Panc1 (cell line): Measurements from ENCODE around the gene PTAR1. TPM values are rescaled to one million over a fixed set of nuclear protein-coding genes. Genes with fewer than 3 reads are reported as not detected.

Experiments
- ATAC-seq: fragments of 200-7000 bp; cut with Tn5 transposase; 2 replicates; pipeline ENCODE4 v1.9.1; 2020; ENCODE audit warnings: mild to moderate bottlenecking, moderate library complexity
- BruUV-seq: library from RNA; stranded (reverse); fragments of 400-500 nt; replicated peaks from 2 replicates; lab custom pipeline; 2021; lab: Mats Ljungman, UMichigan
- CTCF ChIA-PET: fragments of 300-600 bp; sonication (Branson Sonifier 250); formaldehyde crosslinking; loops from one replicate; lab custom pipeline; 2022; ENCODE audit warnings: antibody characterized with exemption; lab: Charles Lee
- POLR2A ChIA-PET: fragments of 300-600 bp; sonication (Branson Sonifier 250); formaldehyde crosslinking; loops from one replicate; lab custom pipeline; 2022; ENCODE audit warnings: antibody characterized with exemption; lab: Charles Lee
- DNase-seq: peaks from one replicate; pipeline ENCODE4 v3.0.0-alpha.2; 2010; ENCODE audit warnings: low read depth, low spot score
- H3K27ac ChIP-seq: 2 replicates; pipeline ENCODE4 v1.5.1; 2011; ENCODE audit warnings: mild to moderate bottlenecking, low read length, inconsistent platforms
- H3K27me3 ChIP-seq: fragments of 200-500 bp; sonication (Bioruptor generic); 2 replicates; pipeline ENCODE4 v1.6.0; 2014; ENCODE audit warnings: low read length, inconsistent platforms; ENCODE audit not compliant: control insufficient read depth, insufficient read depth
- H3K36me3 ChIP-seq: fragments of 200-500 bp; sonication (Bioruptor generic); 2 replicates; pipeline ENCODE4 v1.5.1; 2014; ENCODE audit warnings: inconsistent platforms, mild to moderate bottlenecking, low read length, moderate library complexity; ENCODE audit not compliant: control insufficient read depth, insufficient read depth
- H3K4me1 ChIP-seq: 2 replicates; pipeline ENCODE4 v1.5.1; 2011; ENCODE audit warnings: inconsistent platforms, mild to moderate bottlenecking, low read length, moderate library complexity; ENCODE audit not compliant: control insufficient read depth, insufficient read depth
- H3K4me3 ChIP-seq, 2 experiments: 2 replicates each; pipeline ENCODE4 v1.5.1; 2011 to 2012; ENCODE audit warnings: low read depth in 2 of 2, low read length in 2 of 2, mild to moderate bottlenecking in 2 of 2, inconsistent platforms in 1 of 2, moderate library complexity in 1 of 2
- H3K9me3 ChIP-seq: fragments of 200-500 bp; sonication (Bioruptor generic); 2 replicates; pipeline ENCODE4 v1.5.1; 2014; ENCODE audit warnings: low read depth, mild to moderate bottlenecking, inconsistent platforms, low read length, moderate library complexity; ENCODE audit not compliant: control insufficient read depth, insufficient read depth
- CTCF ChIP-seq: fragments of 450-650 bp; IDR thresholded peaks from 2 replicates; pipeline ENCODE4 v1.5.1; 2017; ENCODE audit warnings: mild to moderate bottlenecking
- REST ChIP-seq, 2 experiments: IDR thresholded peaks; 2 replicates each; pipeline ENCODE4 v1.6.1; 2011 to 2012; ENCODE audit warnings: low read depth in 2 of 2, control low read depth in 1 of 2, low read length in 1 of 2, mild to moderate bottlenecking in 1 of 2, moderate library complexity in 1 of 2; ENCODE audit not compliant: insufficient read depth in 1 of 2
- SIN3A ChIP-seq: IDR thresholded peaks from 2 replicates; pipeline ENCODE4 v1.6.1; 2012; ENCODE audit warnings: low read depth, mild to moderate bottlenecking, low read length, moderate library complexity, borderline replicate concordance; ENCODE audit not compliant: insufficient read depth
- TCF7L2 ChIP-seq: IDR thresholded peaks from 2 replicates; pipeline ENCODE4 v1.6.1; 2011; ENCODE audit warnings: mild to moderate bottlenecking, low read depth, low read length, inconsistent platforms
- in situ Hi-C: cut with HindIII; loops from 2 replicates; pipeline ENCODE4 v1.10.0; 2016; ENCODE audit warnings: low sequenced_read_pairs, low pct_unique_long_range_greater_than_20kb
- intact Hi-C: fragments of 100-400 bp; cut with micrococcal nuclease; formaldehyde crosslinking; loops from one replicate; pipeline ENCODE4 v1.10.0; 2022; ENCODE audit not compliant: unreplicated experiment
- total RNA-seq: library from RNA; stranded (reverse); gene quantifications from one replicate; pipeline ENCODE4 v1.2.1, GENCODE V29; 2021; ENCODE audit not compliant: unreplicated experiment

The PTAR1 gene
- total RNA-seq, 1 experiment from 2014 or later: 26.0 TPM

- POLR2A ChIA-PET: no interaction called here
- DNase-seq (no peak), ATAC-seq (no peak)
- Histone ChIP-seq H3K4me3 (no peak overlapping the region), H3K36me3 (no peaks in the 10 kb centered on the region), H3K27ac (no peak overlapping the region), H3K27me3 (no peaks in the 10 kb centered on the region), H3K9me3 (no peaks in the 10 kb centered on the region), H3K4me1 (no peaks in the 10 kb centered on the region)
- no TSS peak for BruUV-seq
- TF ChIP-seq REST (IDR thresholded peaks at IDR 0.05; ENCODE audit: insufficient read depth in 1 of 2, low read depth in 2 of 2, low read length in 1 of 2) (no peak), TCF7L2 (no peak), SIN3A (no peak), CTCF (no peak)
- in situ Hi-C loops: no loop called here
- intact Hi-C loops: no loop called here
- CTCF ChIA-PET: no interaction called here
Measured at GRCh38 chr9:69794356-69794755, 34.5 kb upstream of the PTAR1 start.

GRCh38 chr9:69785757-69786156, 25.9 kb upstream of the PTAR1 start:
- in situ Hi-C loops: no loop called here

More at GRCh38 chr9:69785757-69786156, 25.9 kb upstream of the PTAR1 start:
- Histone ChIP-seq H3K27ac (no peak overlapping the region), H3K4me3 (no peak overlapping the region), H3K27me3 (no peaks in the 10 kb centered on the region), H3K36me3 (no peaks in the 10 kb centered on the region), H3K9me3 (no peaks in the 10 kb centered on the region), H3K4me1 (no peaks in the 10 kb centered on the region)
- BruUV-seq: no TSS peak
- DNase-seq (no peak), ATAC-seq (no peak)
- TF ChIP-seq CTCF (no peak), REST (IDR thresholded peaks at IDR 0.05; ENCODE audit: insufficient read depth in 1 of 2, low read depth in 2 of 2, low read length in 1 of 2) (peak in 1 of 2 experiments; percentile 53; a peak in 2 of 4 replicates)
- intact Hi-C loops: no loop called here
- POLR2A ChIA-PET: no interaction called here
- CTCF ChIA-PET: no interaction called here
